Muscle of arm (tissue), 12 donors: Measurements from ENCODE around the gene MCM10. TPM values are rescaled to one million over a fixed set of nuclear protein-coding genes. Genes with fewer than 3 reads are reported as not detected.
"Not testable (repeated sequence)": the region's sequence is repeated elsewhere in the genome, so short reads cannot be mapped to it uniquely, and the experiment has no call there.

Experiments used
- DNase-seq: peaks from one replicate; pipeline ENCODE4 v3.0.0-alpha.2; 2013
- polyA plus RNA-seq, 12 donors: library from polyadenylated mRNA; unstranded; fragments of 120-200 nt; gene quantifications; one replicate each; pipeline ENCODE4 v1.2.1, GENCODE V29; 2013; ENCODE audit not compliant: insufficient read length in 12 of 12

Gene MCM10
- polyA plus RNA-seq, 12 donors, result 3.9 to 11.1 (median 6.0) TPM; not detected in 1

- no peak for DNase-seq
Measured at GRCh38 chr10:13219685-13220670, 58.6 kb downstream of the MCM10 start.

- no peak for DNase-seq
Measured at GRCh38 chr10:13221572-13221971, 60.2 kb downstream of the MCM10 start.

GRCh38 chr10:13222151-13222550 lies 60.8 kb downstream of the MCM10 start:
- no peak for DNase-seq

GRCh38 chr10:13222566-13222965 lies 61.2 kb downstream of the MCM10 start:
- DNase-seq, result no peak

GRCh38 chr10:13223241-13223640 lies 61.9 kb downstream of the MCM10 start:
- no peak for DNase-seq

GRCh38 chr10:13224210-13224995 lies 63.0 kb downstream of the MCM10 start:
- DNase-seq, result no peak

GRCh38 chr10:13225601-13226000 lies 64.2 kb downstream of the MCM10 start:
- no peak for DNase-seq

- DNase-seq, result no peak
Measured at GRCh38 chr10:13227031-13227430, 65.7 kb downstream of the MCM10 start.

GRCh38 chr10:13231190-13231589 lies 69.8 kb downstream of the MCM10 start:
- no peak for DNase-seq

- DNase-seq, result no peak
Measured at GRCh38 chr10:13231808-13232207, 70.5 kb downstream of the MCM10 start.

GRCh38 chr10:13233358-13233757 lies 72.0 kb downstream of the MCM10 start:
- DNase-seq, result no peak

GRCh38 chr10:13234172-13234571 lies 72.8 kb downstream of the MCM10 start, which contains the start of gene UCMA:
Gene UCMA, minus strand, starts transcription at chr10:13234374. Its CDS starts 116 bp downstream, at chr10:13234258.
- peak; percentile 26 for DNase-seq

- DNase-seq, result not testable (repeated sequence)
Measured at GRCh38 chr10:13234736-13235135, 73.4 kb downstream of the MCM10 start.

- DNase-seq, result no peak
Measured at GRCh38 chr10:13236638-13237037, 75.3 kb downstream of the MCM10 start.

- no peak for DNase-seq
Measured at GRCh38 chr10:13238271-13239077, 77.1 kb downstream of the MCM10 start.

GRCh38 chr10:13239923-13240322 lies 78.6 kb downstream of the MCM10 start:
- DNase-seq, result no peak

- no peak for DNase-seq
Measured at GRCh38 chr10:13241613-13242012, 80.3 kb downstream of the MCM10 start.

GRCh38 chr10:13242260-13242659 lies 80.9 kb downstream of the MCM10 start:
- DNase-seq, result not testable (repeated sequence)

- DNase-seq, result peak; percentile 51
Measured at GRCh38 chr10:13247246-13247645, 85.9 kb downstream of the MCM10 start.

- DNase-seq, result no peak
Measured at GRCh38 chr10:13247784-13248183, 86.4 kb downstream of the MCM10 start.

GRCh38 chr10:13253726-13254125 lies 92.4 kb downstream of the MCM10 start:
- no peak for DNase-seq

- no peak for DNase-seq
Measured at GRCh38 chr10:13256627-13257026, 95.3 kb downstream of the MCM10 start.
